HepG2 (cell line): Measurements from ENCODE around the gene FBXO28. TPM values are rescaled to one million over a fixed set of nuclear protein-coding genes. Genes with fewer than 3 reads are reported as not detected.
A peak's percentile ranks its signal among the peaks of the same experiment; 100 is the strongest.

Source experiments
- CBX2 ChIP-seq, 2 experiments: fragments of 200-600 bp in 1 of 2; sonication (generic); formaldehyde crosslinking in 1 of 2; IDR thresholded peaks; 2 replicates each; pipeline versions ENCODE4 v1.7.0 to v1.8.1; 2018 to 2022; ENCODE audit warnings: low read depth in 2 of 2, low read length in 1 of 2, mild to moderate bottlenecking in 1 of 2, missing genetic modification reagents in 1 of 2
- FOXC1 ChIP-seq: sonication (generic); formaldehyde crosslinking; IDR thresholded peaks from 2 replicates; pipeline ENCODE4 v1.8.0; 2022; ENCODE audit warnings: mild to moderate bottlenecking, missing genetic modification reagents, borderline replicate concordance
- HCFC1 ChIP-seq: fragments of 150-350 bp; IDR thresholded peaks from 2 replicates; pipeline ENCODE4 v1.6.1; 2014; ENCODE audit warnings: low read depth, low read length
- KAT8 ChIP-seq: IDR thresholded peaks from 2 replicates; pipeline ENCODE4 v1.6.1; 2016; ENCODE audit warnings: missing genetic modification reagents, missing compliant biosample characterization
- NCOA1 ChIP-seq: sonication (generic); formaldehyde crosslinking; IDR thresholded peaks from 2 replicates; pipeline ENCODE4 v1.9.0; 2021; ENCODE audit warnings: missing genetic modification reagents
- NFYC ChIP-seq: IDR thresholded peaks from 2 replicates; pipeline ENCODE4 v1.6.1; 2016; ENCODE audit warnings: missing genetic modification reagents, missing compliant biosample characterization
- PCBP1 ChIP-seq: fragments of 200-400 bp; formaldehyde crosslinking; IDR thresholded peaks from 2 replicates; pipeline ENCODE4 v1.6.1; 2017; ENCODE audit warnings: mild to moderate bottlenecking, low read depth, low read length, borderline replicate concordance
- PHF21A ChIP-seq: sonication (generic); formaldehyde crosslinking; IDR thresholded peaks from 2 replicates; pipeline ENCODE4 v1.5.0; 2020; ENCODE audit warnings: mild to moderate bottlenecking, missing genetic modification reagents
- PLRG1 ChIP-seq: fragments of 450-650 bp; conservative IDR thresholded peaks from 2 replicates; pipeline ENCODE4 v1.6.1; 2016
- RAD21 ChIP-seq: fragments of 450-650 bp; formaldehyde crosslinking; IDR thresholded peaks from 2 replicates; pipeline ENCODE4 v1.5.0; 2020; ENCODE audit warnings: mild to moderate bottlenecking
- SNAI1 ChIP-seq: sonication (generic); formaldehyde crosslinking; IDR thresholded peaks from 2 replicates; pipeline ENCODE4 v1.5.0; 2020; ENCODE audit warnings: mild to moderate bottlenecking, missing genetic modification reagents, borderline replicate concordance
- ZNF281 ChIP-seq: sonication (generic); formaldehyde crosslinking; IDR thresholded peaks from 2 replicates; pipeline ENCODE4 v1.4.0; 2020; ENCODE audit warnings: missing genetic modification reagents, borderline replicate concordance
- ZNF513 ChIP-seq: sonication (generic); formaldehyde crosslinking; conservative IDR thresholded peaks from 2 replicates; pipeline ENCODE4 v1.5.0; 2020; ENCODE audit warnings: missing genetic modification reagents
- polyA plus RNA-seq, 8 experiments: library from polyadenylated mRNA; depleted of rRNA in 3 of 8; stranded (reverse) in 7 of 8; unstranded in 1 of 8; fragments of >200 nt; fragmentation: Illumina TruSeq in 4 of 8; extraction: Trizol in 4 of 8; gene quantifications; 2 replicates each; pipeline versions ENCODE4 v1.2.1 to v1.2.3, GENCODE V29; 2011 to 2016; ENCODE audit warnings: low read depth in 4 of 8, missing spikeins in 1 of 8, mixed read lengths in 1 of 8; ENCODE audit not compliant: insufficient read depth in 1 of 8
- total RNA-seq, 5 experiments: library from RNA; depleted of rRNA; stranded (reverse); fragments of >200 nt; fragmentation: Illumina TruSeq; extraction: Trizol; gene quantifications; 2 replicates each; pipeline ENCODE4 v1.2.3, GENCODE V29; 2016; ENCODE audit warnings: low read depth in 1 of 5
- TF ChIP-seq, protein P1 (sequence below), 2 experiments: sonication (generic) in 1 of 2; formaldehyde crosslinking in 1 of 2; IDR thresholded peaks; 2 replicates each; pipeline versions ENCODE4 v1.6.1 to v1.9.0; 2014 to 2022; ENCODE audit warnings: antibody characterized with exemption in 1 of 2, borderline replicate concordance in 1 of 2, inconsistent platforms in 1 of 2, low read depth in 1 of 2, missing genetic modification reagents in 1 of 2
- TF ChIP-seq, protein P2 (sequence below): sonication (generic); formaldehyde crosslinking; IDR thresholded peaks from 2 replicates; pipeline ENCODE4 v1.4.0; 2020; ENCODE audit warnings: missing genetic modification reagents

FBXO28 gene
- total and polyA plus RNA-seq, 2 of the 13 experiments (the other 11 are each of a cell fraction or from before 2014, with no cell fraction given) = 8.5 to 29.1 TPM

- TF ChIP-seq ZNF281 (CRISPR knock-in tag) = peak; percentile 64; the same call in 1 of the 2 replicates
- TF ChIP-seq PLRG1 = no peak
- TF ChIP-seq SNAI1 = no peak
- TF ChIP-seq, protein P1, sequence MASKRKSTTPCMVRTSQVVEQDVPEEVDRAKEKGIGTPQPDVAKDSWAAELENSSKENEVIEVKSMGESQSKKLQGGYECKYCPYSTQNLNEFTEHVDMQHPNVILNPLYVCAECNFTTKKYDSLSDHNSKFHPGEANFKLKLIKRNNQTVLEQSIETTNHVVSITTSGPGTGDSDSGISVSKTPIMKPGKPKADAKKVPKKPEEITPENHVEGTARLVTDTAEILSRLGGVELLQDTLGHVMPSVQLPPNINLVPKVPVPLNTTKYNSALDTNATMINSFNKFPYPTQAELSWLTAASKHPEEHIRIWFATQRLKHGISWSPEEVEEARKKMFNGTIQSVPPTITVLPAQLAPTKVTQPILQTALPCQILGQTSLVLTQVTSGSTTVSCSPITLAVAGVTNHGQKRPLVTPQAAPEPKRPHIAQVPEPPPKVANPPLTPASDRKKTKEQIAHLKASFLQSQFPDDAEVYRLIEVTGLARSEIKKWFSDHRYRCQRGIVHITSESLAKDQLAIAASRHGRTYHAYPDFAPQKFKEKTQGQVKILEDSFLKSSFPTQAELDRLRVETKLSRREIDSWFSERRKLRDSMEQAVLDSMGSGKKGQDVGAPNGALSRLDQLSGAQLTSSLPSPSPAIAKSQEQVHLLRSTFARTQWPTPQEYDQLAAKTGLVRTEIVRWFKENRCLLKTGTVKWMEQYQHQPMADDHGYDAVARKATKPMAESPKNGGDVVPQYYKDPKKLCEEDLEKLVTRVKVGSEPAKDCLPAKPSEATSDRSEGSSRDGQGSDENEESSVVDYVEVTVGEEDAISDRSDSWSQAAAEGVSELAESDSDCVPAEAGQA (IDR thresholded peaks at IDR 0.05; ENCODE audit: low read depth) = peak; percentile 94
- TF ChIP-seq, protein P1 (CRISPR knock-in tag; IDR thresholded peaks at IDR 0.05; ENCODE audit: borderline replicate concordance) = no peak
- TF ChIP-seq KAT8 (CRISPR knock-in tag) = peak; percentile 96
- TF ChIP-seq, protein P2, sequence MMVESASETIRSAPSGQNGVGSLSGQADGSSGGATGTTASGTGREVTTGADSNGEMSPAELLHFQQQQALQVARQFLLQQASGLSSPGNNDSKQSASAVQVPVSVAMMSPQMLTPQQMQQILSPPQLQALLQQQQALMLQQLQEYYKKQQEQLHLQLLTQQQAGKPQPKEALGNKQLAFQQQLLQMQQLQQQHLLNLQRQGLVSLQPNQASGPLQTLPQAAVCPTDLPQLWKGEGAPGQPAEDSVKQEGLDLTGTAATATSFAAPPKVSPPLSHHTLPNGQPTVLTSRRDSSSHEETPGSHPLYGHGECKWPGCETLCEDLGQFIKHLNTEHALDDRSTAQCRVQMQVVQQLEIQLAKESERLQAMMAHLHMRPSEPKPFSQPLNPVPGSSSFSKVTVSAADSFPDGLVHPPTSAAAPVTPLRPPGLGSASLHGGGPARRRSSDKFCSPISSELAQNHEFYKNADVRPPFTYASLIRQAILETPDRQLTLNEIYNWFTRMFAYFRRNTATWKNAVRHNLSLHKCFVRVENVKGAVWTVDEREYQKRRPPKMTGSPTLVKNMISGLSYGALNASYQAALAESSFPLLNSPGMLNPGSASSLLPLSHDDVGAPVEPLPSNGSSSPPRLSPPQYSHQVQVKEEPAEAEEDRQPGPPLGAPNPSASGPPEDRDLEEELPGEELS (CRISPR knock-in tag) = peak; percentile 36; the same call in 1 of the 2 replicates
- no peak for TF ChIP-seq PHF21A (CRISPR knock-in tag)
- TF ChIP-seq ZNF513 (CRISPR knock-in tag) = no peak
- TF ChIP-seq CBX2 (IDR thresholded peaks at IDR 0.05; ENCODE audit: low read depth, low read length) = no peak
- no peak for TF ChIP-seq CBX2 (CRISPR knock-in tag; IDR thresholded peaks at IDR 0.05; ENCODE audit: low read depth)
- peak; percentile 59 for TF ChIP-seq HCFC1
- no peak for TF ChIP-seq PCBP1
- TF ChIP-seq NFYC = no peak
- TF ChIP-seq NCOA1 = no peak
- TF ChIP-seq FOXC1 (CRISPR knock-in tag) = peak; percentile 85
- peak; percentile 41; the same call in 1 of the 2 replicates for TF ChIP-seq RAD21
Observed at GRCh38 chr1:224113918-224114786, at the start of gene FBXO28 (continued).
